A673 (cell line): Measurements from ENCODE around the gene NEIL1.

Source experiments
- CTCF ChIP-seq: fragments of 300-800, 200-600 bp; sonication (generic); conservative IDR thresholded peaks from 2 replicates; pipeline ENCODE4 v1.5.1; 2017; ENCODE audit warnings: low read depth, mild to moderate bottlenecking, antibody characterized with exemption, low read length, moderate library complexity, mixed read lengths
- EZH2 ChIP-seq: fragments of 200-600 bp; sonication (generic); IDR thresholded peaks from 2 replicates; pipeline ENCODE4 v1.6.1; 2017; ENCODE audit warnings: borderline replicate concordance, low read depth, mild to moderate bottlenecking, mixed read lengths, antibody characterized with exemption, low read length; ENCODE audit not compliant: poor library complexity, severe bottlenecking

GRCh38 chr15:75360391-75360790 is 13.6 kb downstream of the NEIL1 start:
- TF ChIP-seq CTCF (no peak), EZH2 (no peak)
